PC-9 (cell line): ENCODE results near the gene FOXD3. TPM values are rescaled to one million over a fixed set of nuclear protein-coding genes. Genes with fewer than 3 reads are reported as not detected.

Experiments
- BruUV-seq: library from RNA; stranded (reverse); fragments of 400-500 nt; replicated peaks from 2 replicates; lab custom pipeline; 2021; lab: Mats Ljungman, UMichigan
- CTCF ChIA-PET: fragments of 300-600 bp; sonication (Branson Sonifier 250); formaldehyde crosslinking; loops from one replicate; lab custom pipeline; 2022; ENCODE audit warnings: antibody characterized with exemption; lab: Charles Lee
- POLR2A ChIA-PET: fragments of 300-600 bp; sonication (Branson Sonifier 250); formaldehyde crosslinking; loops from one replicate; lab custom pipeline; 2022; ENCODE audit warnings: antibody characterized with exemption; ENCODE audit not compliant: unreplicated experiment; lab: Charles Lee
- DNase-seq, 2 experiments: peaks; one replicate each; pipeline versions ENCODE4 v3.0.0 to v3.0.0-alpha.2; 2015 to 2022; ENCODE audit warnings: mixed read lengths in 1 of 2
- H2AFZ ChIP-seq: fragments of 200-600 bp; sonication (generic); 2 replicates; pipeline ENCODE4 v1.8.1; 2017; ENCODE audit warnings: antibody characterized with exemption
- H3F3A ChIP-seq: fragments of 200-600 bp; sonication (generic); 2 replicates; pipeline ENCODE4 v1.8.1; 2017; ENCODE audit warnings: antibody characterized with exemption, mild to moderate bottlenecking, low read depth; ENCODE audit not compliant: insufficient read depth
- H3K27ac ChIP-seq: fragments of 200-600 bp; sonication (generic); 2 replicates; pipeline ENCODE4 v1.6.1; 2016; ENCODE audit warnings: mixed run types
- H3K27me3 ChIP-seq: fragments of 200-600 bp; sonication (generic); 2 replicates; pipeline ENCODE4 v1.6.1; 2016; ENCODE audit warnings: low read depth, mixed run types; ENCODE audit not compliant: insufficient read depth
- H3K36me3 ChIP-seq: fragments of 200-600 bp; sonication (generic); 2 replicates; pipeline ENCODE4 v1.6.1; 2016; ENCODE audit warnings: low read depth, mixed run types
- H3K4me1 ChIP-seq: fragments of 200-600 bp; sonication (generic); replicated peaks from 2 replicates; pipeline ENCODE4 v1.6.1; 2016; ENCODE audit warnings: mixed run types; ENCODE audit not compliant: insufficient read depth
- H3K4me2 ChIP-seq: fragments of 200-600 bp; sonication (generic); 2 replicates; pipeline ENCODE4 v1.6.1; 2017; ENCODE audit warnings: mixed run types
- H3K4me3 ChIP-seq: fragments of 200-600 bp; sonication (generic); 2 replicates; pipeline ENCODE4 v1.6.1; 2016; ENCODE audit warnings: mixed run types
- H3K79me2 ChIP-seq: fragments of 200-600 bp; sonication (generic); 2 replicates; pipeline ENCODE4 v1.6.1; 2017; ENCODE audit warnings: low read depth, mixed run types
- H3K9me2 ChIP-seq: fragments of 200-600 bp; sonication (generic); 2 replicates; pipeline ENCODE4 v1.8.1; 2017; ENCODE audit warnings: mild to moderate bottlenecking; ENCODE audit not compliant: insufficient read depth
- H3K9me3 ChIP-seq: fragments of 200-600 bp; sonication (generic); 2 replicates; pipeline ENCODE4 v1.8.1; 2016; ENCODE audit warnings: low read depth; ENCODE audit not compliant: insufficient read depth
- H4K20me1 ChIP-seq: fragments of 200-600 bp; sonication (generic); 2 replicates; pipeline ENCODE4 v1.8.1; 2017; ENCODE audit not compliant: insufficient read depth
- EZH2 ChIP-seq: fragments of 200-600 bp; sonication (generic); IDR thresholded peaks from 2 replicates; pipeline ENCODE4 v1.8.0; 2017; ENCODE audit warnings: antibody characterized with exemption, low read depth
- intact Hi-C: fragments of 100-400 bp; cut with micrococcal nuclease; formaldehyde crosslinking; loops from one replicate; pipeline ENCODE4 v1.10.0; 2022; ENCODE audit not compliant: unreplicated experiment
- total RNA-seq: library from RNA; stranded (reverse); gene quantifications from 2 replicates; pipeline ENCODE4 v1.2.3, GENCODE V29; 2021
- TF ChIP-seq, protein P1 (sequence below): fragments of 200-600 bp; sonication (generic); conservative IDR thresholded peaks from 2 replicates; pipeline ENCODE4 v1.6.1; 2017; ENCODE audit warnings: mixed run types, antibody characterized with exemption, mild to moderate bottlenecking, moderate library complexity

The FOXD3 gene
- total RNA-seq, 1 experiment from 2014 or later = not detected

DNA sequence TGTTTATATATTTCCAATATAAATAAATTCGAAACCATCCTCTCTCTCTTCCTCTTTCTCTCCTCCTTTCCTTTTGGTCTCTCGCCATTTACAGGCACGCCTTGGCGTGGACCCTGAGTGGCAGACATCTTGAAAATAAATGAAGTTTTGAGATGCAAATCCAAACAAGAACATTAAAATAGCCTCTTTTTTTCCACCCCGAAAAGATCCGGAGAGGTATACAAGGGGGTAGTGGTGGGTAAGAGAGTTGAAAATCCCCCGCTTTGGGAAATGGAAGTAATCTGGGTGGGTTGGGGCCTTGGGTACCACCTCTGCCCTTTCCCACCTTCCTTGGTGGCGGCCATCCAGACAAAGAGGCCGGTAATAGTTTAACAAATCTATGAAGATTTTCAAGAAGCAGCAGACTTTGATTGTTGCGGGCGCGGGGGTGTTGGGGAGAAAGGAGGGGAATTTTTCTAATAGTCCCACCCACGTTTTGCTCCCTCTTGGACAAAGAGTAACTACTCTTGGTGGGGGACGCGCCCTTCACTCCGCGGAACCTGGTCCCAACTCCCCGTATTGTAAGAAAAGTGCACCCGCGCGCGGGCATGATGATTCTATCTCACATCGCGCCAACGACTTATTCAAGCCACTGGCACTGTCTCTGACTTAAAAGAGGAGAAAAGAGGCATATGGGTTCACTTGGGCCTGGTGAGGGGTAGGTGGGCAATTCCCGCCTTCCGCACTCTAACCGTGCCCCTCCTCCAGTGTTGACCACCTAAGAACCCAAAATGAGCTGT, 4.0 kb upstream of the FOXD3 start:
- H3K4me2 ChIP-seq = peak overlapping the region; percentile 84
- CTCF ChIA-PET = no interaction called here
- H3K36me3 ChIP-seq = no peaks in the 10 kb centered on the region
- no peaks in the 10 kb centered on the region for H3K9me2 ChIP-seq
- BruUV-seq = no TSS peak
- no peak for TF ChIP-seq EZH2
- TF ChIP-seq, protein P1, sequence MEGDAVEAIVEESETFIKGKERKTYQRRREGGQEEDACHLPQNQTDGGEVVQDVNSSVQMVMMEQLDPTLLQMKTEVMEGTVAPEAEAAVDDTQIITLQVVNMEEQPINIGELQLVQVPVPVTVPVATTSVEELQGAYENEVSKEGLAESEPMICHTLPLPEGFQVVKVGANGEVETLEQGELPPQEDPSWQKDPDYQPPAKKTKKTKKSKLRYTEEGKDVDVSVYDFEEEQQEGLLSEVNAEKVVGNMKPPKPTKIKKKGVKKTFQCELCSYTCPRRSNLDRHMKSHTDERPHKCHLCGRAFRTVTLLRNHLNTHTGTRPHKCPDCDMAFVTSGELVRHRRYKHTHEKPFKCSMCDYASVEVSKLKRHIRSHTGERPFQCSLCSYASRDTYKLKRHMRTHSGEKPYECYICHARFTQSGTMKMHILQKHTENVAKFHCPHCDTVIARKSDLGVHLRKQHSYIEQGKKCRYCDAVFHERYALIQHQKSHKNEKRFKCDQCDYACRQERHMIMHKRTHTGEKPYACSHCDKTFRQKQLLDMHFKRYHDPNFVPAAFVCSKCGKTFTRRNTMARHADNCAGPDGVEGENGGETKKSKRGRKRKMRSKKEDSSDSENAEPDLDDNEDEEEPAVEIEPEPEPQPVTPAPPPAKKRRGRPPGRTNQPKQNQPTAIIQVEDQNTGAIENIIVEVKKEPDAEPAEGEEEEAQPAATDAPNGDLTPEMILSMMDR = no peak
- no peak for DNase-seq
- POLR2A ChIA-PET = no interaction called here
- H3K79me2 ChIP-seq = no peaks in the 10 kb centered on the region
- H4K20me1 ChIP-seq = no peaks in the 10 kb centered on the region
- no peaks in the 10 kb centered on the region for H3K9me3 ChIP-seq
- no peak overlapping the region for H2AFZ ChIP-seq
- H3K27me3 ChIP-seq = peaks cover 17% of the 10 kb centered on the region; the same call in 1 of the 2 replicates
- no peak overlapping the region for H3K4me3 ChIP-seq
- intact Hi-C loops = loop anchor here (5.0 kb wide), 2 partner anchors 49 to 204 kb away; partner anchors contain the start of genes ALG6, EFCAB7 and ITGB3BP
- H3K4me1 ChIP-seq = peaks cover 6% of the 10 kb centered on the region
- H3F3A ChIP-seq = no peaks in the 10 kb centered on the region
- no peak overlapping the region for H3K27ac ChIP-seq

DNA sequence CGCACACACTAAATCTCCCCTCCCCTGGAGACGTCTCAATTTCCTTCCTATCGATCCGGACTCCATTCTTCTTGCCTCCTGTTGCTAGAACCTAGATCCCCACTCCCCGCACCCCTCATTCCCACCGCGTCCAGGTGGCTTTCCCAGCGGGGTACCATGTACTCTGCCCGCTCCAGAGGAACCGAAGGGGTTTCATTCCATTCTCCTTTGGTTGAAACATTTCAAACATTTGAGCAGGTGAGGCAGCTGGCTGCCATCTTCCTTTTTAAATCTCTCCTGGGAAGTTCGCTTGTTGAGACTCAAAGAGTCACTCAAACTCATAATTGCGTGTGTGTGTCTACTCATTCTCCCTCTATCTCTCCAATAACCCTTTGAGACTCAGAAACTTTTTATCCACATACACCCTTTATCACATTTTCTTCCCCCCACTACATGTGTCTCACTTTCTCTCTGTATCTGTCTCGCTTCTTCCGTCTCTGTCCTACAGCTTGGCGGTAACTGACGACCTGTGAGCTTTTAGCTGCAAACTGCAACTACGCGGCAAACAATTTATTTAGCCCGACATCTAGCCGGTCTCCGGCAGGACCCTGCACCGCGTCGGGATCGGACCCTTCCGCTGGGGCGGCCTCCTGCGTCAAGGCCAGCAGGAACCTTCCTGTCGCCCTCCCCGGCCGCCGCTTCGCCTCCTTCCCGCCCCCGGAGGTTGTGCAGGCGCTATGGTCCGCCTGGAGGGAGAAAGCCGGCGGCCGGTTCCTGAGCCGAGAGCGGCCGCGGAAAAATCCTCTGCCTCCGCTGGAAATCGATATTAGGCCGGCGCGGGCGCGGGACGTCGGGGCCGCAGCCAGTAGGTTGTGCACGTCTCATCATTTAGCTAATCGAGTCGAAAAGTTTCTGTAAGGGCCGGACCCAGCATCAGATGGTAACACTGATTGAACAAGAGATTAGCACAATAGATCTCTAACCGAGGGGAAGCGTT, 3.0 kb upstream of the FOXD3 start:
- BruUV-seq = no TSS peak

DNA sequence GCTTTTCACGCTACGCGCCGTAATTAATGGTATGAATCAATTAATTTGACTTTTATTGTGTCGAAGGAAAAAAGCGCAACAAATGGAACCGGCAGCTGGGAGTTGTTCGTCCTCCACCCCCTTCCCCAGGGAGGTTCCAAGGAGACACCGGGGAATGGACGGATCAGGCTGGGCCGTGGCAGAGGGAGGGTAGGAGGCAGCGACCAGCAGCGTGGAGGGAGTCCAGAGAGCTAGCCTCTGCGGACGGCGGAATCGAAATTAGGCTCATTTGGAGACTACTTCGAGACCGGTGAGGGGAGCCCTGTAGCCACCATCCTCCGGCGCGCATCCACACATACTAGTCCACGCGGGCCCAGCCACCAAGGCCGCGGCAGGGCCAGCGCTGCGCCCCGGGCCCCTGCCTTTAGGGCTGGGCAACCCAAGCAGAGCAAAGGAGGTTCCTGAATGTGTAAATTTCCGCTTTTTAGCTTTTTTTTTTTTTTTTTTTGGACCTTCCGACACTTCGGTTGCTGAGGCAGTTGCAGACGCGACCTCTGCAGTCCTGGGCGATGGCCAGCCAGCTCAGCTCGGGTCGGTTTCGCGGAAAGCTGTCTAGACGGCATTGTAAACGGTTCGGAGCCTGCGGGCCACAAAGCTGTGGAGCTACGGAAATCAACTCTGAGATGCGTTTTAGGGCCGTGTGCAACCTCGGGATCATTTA, 2.2 kb upstream of the FOXD3 start:
- H4K20me1 ChIP-seq = no peaks in the 10 kb centered on the region
- H3K4me3 ChIP-seq = no peak overlapping the region
- H3K36me3 ChIP-seq = no peaks in the 10 kb centered on the region
- H3K9me3 ChIP-seq = no peaks in the 10 kb centered on the region
- no peaks in the 10 kb centered on the region for H3K9me2 ChIP-seq
- no peaks in the 10 kb centered on the region for H3F3A ChIP-seq
- no peak overlapping the region for H3K4me2 ChIP-seq
- ChIA-PET POLR2A (no interaction called here), CTCF (interaction anchor here (0.6 kb wide), 1 partner anchor 344 kb away, joined by 3 read pairs; no protein-coding TSS in a partner anchor)
- no peaks in the 10 kb centered on the region for H3K79me2 ChIP-seq
- H2AFZ ChIP-seq = no peak overlapping the region
- intact Hi-C loops = no loop called here
- BruUV-seq = no TSS peak
- no peak for DNase-seq
- H3K27me3 ChIP-seq = peaks cover 8% of the 10 kb centered on the region; the same call in 1 of the 2 replicates
- H3K4me1 ChIP-seq = peaks cover 6% of the 10 kb centered on the region
- H3K27ac ChIP-seq = no peak overlapping the region
- TF ChIP-seq, protein P1 = no peak
- no peak for TF ChIP-seq EZH2

More for the DNA sequence above, 3.0 kb upstream of the FOXD3 start:
- Histone ChIP-seq H2AFZ (no peak overlapping the region), H3K27ac (no peak overlapping the region), H3F3A (no peaks in the 10 kb centered on the region), H3K36me3 (no peaks in the 10 kb centered on the region), H4K20me1 (no peaks in the 10 kb centered on the region), H3K4me3 (no peak overlapping the region), H3K4me2 (no peak overlapping the region), H3K9me2 (no peaks in the 10 kb centered on the region), H3K27me3 (peaks cover 8% of the 10 kb centered on the region; the same call in 1 of the 2 replicates), H3K4me1 (peaks cover 6% of the 10 kb centered on the region), H3K79me2 (no peaks in the 10 kb centered on the region), H3K9me3 (no peaks in the 10 kb centered on the region)
- DNase-seq = no peak
- ChIA-PET CTCF (interaction anchor here (0.6 kb wide), 1 partner anchor 343 kb away, joined by 3 read pairs; no protein-coding TSS in a partner anchor), POLR2A (no interaction called here)
- intact Hi-C loops = loop anchor here (5.0 kb wide), 2 partner anchors 48 to 203 kb away; partner anchors contain the start of genes ALG6, EFCAB7 and ITGB3BP
- no peak for TF ChIP-seq EZH2
